Mucosa of stomach (tissue), 1 donor: ENCODE data around the gene SRPK1.
"Not testable (repeated sequence)": the region's sequence is repeated elsewhere in the genome, so short reads cannot be mapped to it uniquely, and the experiment has no call there.

ENCODE experiments used
- H3K27me3 ChIP-seq: one replicate; pipeline ENCODE4 v1.7.0; 2013; ENCODE audit warnings: mild to moderate bottlenecking, low read length; ENCODE audit not compliant: control insufficient read depth, insufficient read depth
- H3K36me3 ChIP-seq: one replicate; pipeline ENCODE4 v1.7.0; 2013; ENCODE audit warnings: low read length; ENCODE audit not compliant: control insufficient read depth, insufficient read depth
- H3K4me1 ChIP-seq: one replicate; pipeline ENCODE4 v1.7.0; 2013; ENCODE audit warnings: mild to moderate bottlenecking, low read length; ENCODE audit not compliant: control insufficient read depth, insufficient read depth
- H3K4me3 ChIP-seq: one replicate; pipeline ENCODE4 v1.7.0; 2013; ENCODE audit warnings: low read length
- H3K9ac ChIP-seq: one replicate; pipeline ENCODE4 v1.7.0; 2013; ENCODE audit warnings: mild to moderate bottlenecking, low read length, moderate library complexity
- H3K9me3 ChIP-seq: one replicate; pipeline ENCODE4 v1.7.0; 2013; ENCODE audit warnings: mild to moderate bottlenecking, low read length, moderate library complexity; ENCODE audit not compliant: control insufficient read depth
- donor health status: Pancreatic carcinoma.

SRPK1 gene

GRCh38 chr6:35945650-35946025, 24.7 kb upstream of the SRPK1 start:
- Histone ChIP-seq H3K9me3 (no peaks in the 10 kb centered on the region), H3K27me3 (no peaks in the 10 kb centered on the region), H3K36me3 (no peaks in the 10 kb centered on the region)

DNA sequence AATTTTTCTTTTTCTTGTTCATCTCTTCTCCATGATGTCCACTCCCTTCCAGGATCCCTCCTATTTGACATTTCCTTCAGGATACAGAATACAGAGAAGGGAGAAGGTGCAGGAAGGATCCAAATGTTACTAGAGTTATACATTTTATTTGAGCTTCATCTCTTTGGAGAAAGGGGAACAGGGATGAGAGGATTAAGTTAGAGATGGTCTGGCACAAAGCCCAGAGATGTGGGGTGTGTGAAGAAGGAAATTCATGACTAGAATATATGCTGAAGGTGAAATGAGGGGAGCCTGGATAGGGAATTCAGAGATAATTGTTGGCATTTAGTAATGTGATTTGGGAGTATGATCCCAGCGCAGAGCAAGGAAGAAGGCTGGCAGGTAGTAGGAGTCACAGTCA, 22.5 kb upstream of the SRPK1 start:
- H3K36me3 ChIP-seq: no peaks in the 10 kb centered on the region
- H3K9ac ChIP-seq: no peak overlapping the region
- H3K27me3 ChIP-seq: no peaks in the 10 kb centered on the region
- H3K4me3 ChIP-seq: no peak overlapping the region
- H3K9me3 ChIP-seq: no peaks in the 10 kb centered on the region
- H3K4me1 ChIP-seq: no peaks in the 10 kb centered on the region

More at GRCh38 chr6:35945650-35946025, 24.7 kb upstream of the SRPK1 start:
- no peaks in the 10 kb centered on the region for H3K4me1 ChIP-seq
- H3K9ac ChIP-seq: no peak overlapping the region
- no peak overlapping the region for H3K4me3 ChIP-seq

DNA sequence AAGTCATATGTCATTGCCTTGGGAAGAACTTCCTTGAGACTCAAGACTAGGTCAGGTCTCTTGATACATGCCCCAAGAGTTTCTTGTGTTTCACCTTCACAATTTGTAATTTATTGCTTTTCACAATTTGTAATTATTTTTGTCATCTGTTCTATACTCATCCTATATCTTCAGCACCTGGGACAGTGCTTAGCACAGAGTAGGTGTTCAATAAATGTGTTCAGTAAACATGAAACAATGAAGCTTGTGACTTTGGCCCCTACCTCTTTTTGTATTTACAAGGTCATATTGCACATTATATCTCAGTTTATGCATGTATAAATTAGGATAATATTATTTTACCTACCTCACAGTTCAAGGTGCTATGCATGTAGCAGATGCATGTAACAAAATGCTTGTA, 21.5 kb upstream of the SRPK1 start:
- no peak overlapping the region for H3K9ac ChIP-seq
- no peak overlapping the region for H3K4me3 ChIP-seq
- H3K4me1 ChIP-seq: no peaks in the 10 kb centered on the region
- no peaks in the 10 kb centered on the region for H3K9me3 ChIP-seq
- H3K27me3 ChIP-seq: no peaks in the 10 kb centered on the region
- H3K36me3 ChIP-seq: no peaks in the 10 kb centered on the region

DNA sequence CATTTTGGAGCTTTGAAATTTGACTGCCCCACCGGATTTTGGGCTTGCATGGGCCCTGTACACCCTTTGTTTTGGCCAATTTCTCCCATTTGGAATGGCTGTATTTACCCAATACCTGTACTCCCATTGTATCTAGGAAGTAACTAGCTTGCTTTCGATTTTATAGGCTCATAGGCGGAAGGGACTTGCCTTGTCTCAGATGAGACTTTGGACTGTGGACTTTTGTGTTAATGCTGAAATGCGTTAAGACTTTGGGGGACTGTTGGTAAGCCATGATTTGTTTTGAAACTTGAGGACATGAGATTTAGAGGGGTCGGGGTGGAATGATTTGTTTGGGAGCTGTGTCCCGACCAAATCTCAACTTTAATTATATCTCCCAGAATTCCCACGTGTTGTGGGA, 20.3 kb upstream of the SRPK1 start:
- not testable (repeated sequence) for H3K4me3 ChIP-seq, H3K36me3 ChIP-seq, H3K27me3 ChIP-seq, H3K9ac ChIP-seq, H3K4me1 ChIP-seq, H3K9me3 ChIP-seq

DNA sequence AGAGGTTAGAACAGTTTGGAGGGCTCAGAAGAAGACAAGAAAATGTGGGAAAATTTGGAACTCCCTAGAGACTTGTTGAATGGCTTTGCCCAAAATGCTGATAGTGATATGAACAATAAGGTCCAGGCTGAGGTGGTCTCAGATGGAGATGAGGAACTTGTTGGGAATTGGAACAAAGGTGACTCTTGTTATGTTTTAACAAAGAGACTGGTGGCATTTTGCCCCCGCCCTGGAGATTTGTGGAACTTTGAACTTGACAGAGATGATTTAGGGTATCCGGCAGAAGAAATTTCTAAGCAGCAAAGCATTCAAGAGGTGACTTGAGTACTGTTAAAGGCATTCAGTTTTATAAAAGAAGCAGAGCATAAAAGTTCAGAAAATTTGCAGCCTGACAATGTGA, 19.1 kb upstream of the SRPK1 start:
- not testable (repeated sequence) for H3K9ac ChIP-seq, H3K4me1 ChIP-seq, H3K4me3 ChIP-seq, H3K27me3 ChIP-seq, H3K36me3 ChIP-seq, H3K9me3 ChIP-seq

DNA sequence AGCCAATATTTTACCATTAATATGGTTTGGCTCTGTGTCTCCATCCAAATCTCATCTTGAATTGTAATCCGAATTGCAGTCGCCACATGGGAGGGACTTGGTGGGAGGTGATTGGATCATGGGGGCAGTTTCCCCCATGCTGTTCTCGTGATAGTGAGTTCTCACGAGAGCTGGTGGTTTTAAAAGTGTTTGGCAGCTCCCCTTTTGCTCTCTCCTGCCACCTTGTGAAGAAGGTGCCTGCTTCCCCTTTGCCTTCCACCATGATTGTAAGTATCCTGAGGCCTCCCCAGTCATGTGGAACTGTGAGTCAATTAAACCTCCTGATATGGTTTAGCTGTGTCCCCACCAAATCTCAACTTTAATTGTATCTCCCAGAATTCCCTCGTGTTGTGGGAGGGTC, 18.4 kb upstream of the SRPK1 start:
- H3K4me1 ChIP-seq, H3K4me3 ChIP-seq, H3K9ac ChIP-seq, H3K9me3 ChIP-seq, H3K27me3 ChIP-seq, H3K36me3 ChIP-seq: not testable (repeated sequence)

DNA sequence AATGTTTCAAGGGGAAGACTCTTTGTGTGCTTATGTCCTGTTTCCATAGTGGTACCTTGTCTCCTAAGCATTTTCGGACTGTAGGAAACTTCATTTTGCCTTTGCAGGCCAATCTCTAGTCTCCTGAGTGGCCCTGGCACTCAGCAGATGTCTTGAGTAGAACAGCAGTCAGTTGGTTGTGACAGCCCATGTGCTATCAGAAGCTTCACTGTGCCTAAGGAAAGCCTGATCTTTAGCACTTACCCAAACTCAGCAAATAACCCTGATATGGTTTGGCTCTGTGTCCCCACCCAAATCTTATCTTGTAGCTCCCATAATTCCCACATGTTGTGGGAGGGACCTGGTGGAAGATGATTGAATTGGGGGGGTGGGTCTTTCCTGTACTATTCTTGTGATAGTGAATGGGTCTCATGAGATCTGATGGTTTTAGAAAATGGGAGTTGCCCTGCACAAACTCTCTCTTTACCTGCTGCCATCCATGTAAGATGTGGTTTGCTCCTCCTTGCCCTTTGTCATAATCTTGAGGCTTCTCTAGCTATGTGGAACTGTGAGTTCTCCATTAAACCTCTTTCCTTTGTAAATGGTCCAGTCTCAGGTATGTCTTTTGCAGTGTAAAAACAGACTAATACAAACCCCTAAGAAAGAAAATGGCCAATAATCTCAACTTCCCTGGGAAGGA, 15.9 kb upstream of the SRPK1 start:
- no peaks in the 10 kb centered on the region for H3K36me3 ChIP-seq
- H3K4me3 ChIP-seq: no peak overlapping the region
- no peaks in the 10 kb centered on the region for H3K4me1 ChIP-seq
- H3K9ac ChIP-seq: no peak overlapping the region
- H3K27me3 ChIP-seq: no peaks in the 10 kb centered on the region
- H3K9me3 ChIP-seq: no peaks in the 10 kb centered on the region

DNA sequence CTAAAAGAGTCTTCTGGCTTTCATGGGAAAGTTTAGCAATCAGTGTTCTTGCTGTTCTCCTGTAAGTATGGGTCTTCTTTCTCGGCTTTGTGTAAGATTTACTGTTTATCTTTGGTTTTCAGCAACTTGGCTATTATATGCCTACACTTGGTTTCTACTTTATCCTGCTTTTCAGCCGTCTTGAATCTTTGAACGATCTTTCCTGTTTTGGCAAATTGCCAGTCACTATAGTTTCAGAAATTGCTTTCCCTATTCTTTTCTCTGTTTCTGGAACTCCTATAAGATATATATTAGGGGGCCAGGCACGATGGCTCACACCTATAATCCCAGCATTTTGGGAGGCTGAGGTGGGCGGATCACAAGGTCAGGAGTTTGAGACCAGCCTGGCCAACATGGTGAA, 14.6 kb upstream of the SRPK1 start:
- Histone ChIP-seq H3K36me3 (no peaks in the 10 kb centered on the region), H3K4me3 (no peak overlapping the region), H3K27me3 (no peaks in the 10 kb centered on the region), H3K9me3 (no peaks in the 10 kb centered on the region), H3K4me1 (no peaks in the 10 kb centered on the region), H3K9ac (no peak overlapping the region)

DNA sequence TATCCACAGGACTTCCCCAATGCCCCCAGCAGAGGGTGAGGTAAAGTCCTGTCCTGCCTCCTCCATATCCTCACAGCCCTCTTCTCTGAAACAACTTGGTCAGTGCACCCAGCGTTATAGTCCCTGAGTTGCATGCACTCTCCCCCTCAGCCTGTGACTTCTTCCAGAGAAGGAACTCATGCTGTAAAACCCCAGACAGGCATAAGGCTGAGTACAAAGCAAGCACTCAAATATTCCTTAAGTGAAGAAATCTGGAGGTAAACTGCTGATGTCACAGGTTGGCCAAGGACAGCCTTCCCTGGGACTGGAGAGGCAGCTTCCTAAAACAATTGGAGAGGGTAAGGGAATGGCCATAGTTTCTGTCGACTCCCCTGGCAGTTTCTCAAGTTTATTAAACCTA, 12.9 kb upstream of the SRPK1 start:
- Histone ChIP-seq H3K36me3 (no peaks in the 10 kb centered on the region), H3K4me1 (no peaks in the 10 kb centered on the region), H3K9me3 (no peaks in the 10 kb centered on the region), H3K27me3 (no peaks in the 10 kb centered on the region), H3K4me3 (no peak overlapping the region), H3K9ac (no peak overlapping the region)

DNA sequence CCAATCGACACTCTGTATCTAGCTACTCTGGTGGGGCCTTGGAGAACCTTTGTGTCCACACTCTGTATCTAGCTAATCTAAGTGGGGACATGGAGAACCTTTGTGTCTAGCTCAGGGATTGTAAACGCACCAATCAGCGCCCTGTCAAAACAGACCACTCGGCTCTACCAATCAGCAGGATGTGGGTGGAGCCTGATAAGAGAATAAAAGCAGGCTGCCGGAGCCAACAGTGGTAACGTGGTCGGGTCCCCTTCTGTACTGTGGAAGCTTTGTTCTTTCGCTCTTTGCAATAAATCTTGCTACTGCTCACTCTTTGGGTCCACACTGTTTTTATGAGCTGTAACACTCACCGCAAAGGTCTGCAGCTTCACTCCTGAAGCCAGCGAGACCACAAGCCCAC, 11.0 kb upstream of the SRPK1 start:
- not testable (repeated sequence) for H3K4me3 ChIP-seq, H3K36me3 ChIP-seq, H3K9ac ChIP-seq, H3K9me3 ChIP-seq, H3K27me3 ChIP-seq, H3K4me1 ChIP-seq

DNA sequence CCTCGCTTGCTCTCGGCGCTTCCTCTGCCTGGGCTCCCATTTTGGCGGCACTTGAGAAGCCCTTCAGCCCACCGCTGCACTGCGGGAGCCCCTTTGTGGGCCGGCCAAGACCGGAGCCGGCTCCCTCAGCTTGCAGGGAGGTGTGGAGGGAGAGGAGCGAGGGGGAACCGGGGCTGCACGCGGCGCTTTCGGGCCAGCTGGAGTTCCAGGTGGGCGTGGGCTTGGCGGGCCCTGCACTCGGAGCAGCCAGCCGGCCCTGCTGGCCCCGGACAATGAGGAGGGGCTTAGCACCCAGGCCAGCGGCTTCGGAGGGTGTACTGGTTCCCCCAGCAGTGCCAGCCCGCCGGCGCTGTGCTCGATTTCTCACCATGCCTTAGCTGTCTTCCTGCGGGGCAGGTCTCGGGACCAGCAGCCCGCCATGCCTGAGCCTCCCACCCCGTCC, 10.2 kb upstream of the SRPK1 start:
- no peaks in the 10 kb centered on the region for H3K36me3 ChIP-seq
- H3K9ac ChIP-seq: no peak overlapping the region
- H3K4me3 ChIP-seq: no peak overlapping the region
- no peaks in the 10 kb centered on the region for H3K9me3 ChIP-seq
- H3K4me1 ChIP-seq: no peaks in the 10 kb centered on the region
- no peaks in the 10 kb centered on the region for H3K27me3 ChIP-seq

DNA sequence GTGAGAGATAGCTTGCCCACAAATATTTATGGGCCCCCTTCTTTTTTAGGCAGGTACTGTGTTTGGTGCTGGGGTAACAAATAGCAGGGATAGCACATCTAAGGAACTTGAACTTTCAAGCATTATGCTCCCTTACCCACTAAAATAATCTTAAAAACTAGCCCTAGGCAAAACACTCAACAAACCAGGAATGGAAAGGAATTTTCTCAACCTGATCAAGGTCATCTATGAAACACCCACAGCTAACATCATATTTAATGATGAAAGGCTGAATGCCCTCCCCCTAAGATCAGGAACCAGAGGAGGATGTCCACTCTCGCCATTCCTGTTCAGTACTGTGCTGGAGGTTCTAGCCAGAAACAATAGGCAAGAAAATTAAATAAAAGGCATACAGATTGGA, 8.7 kb upstream of the SRPK1 start:
- no peak overlapping the region for H3K9ac ChIP-seq
- no peaks in the 10 kb centered on the region for H3K27me3 ChIP-seq
- no peak overlapping the region for H3K4me3 ChIP-seq
- no peaks in the 10 kb centered on the region for H3K9me3 ChIP-seq
- H3K4me1 ChIP-seq: no peaks in the 10 kb centered on the region
- H3K36me3 ChIP-seq: no peaks in the 10 kb centered on the region

- Histone ChIP-seq H3K4me3 (no peak overlapping the region), H3K36me3 (no peaks in the 10 kb centered on the region), H3K9me3 (no peaks in the 10 kb centered on the region), H3K27me3 (no peaks in the 10 kb centered on the region), H3K9ac (no peak overlapping the region), H3K4me1 (peaks cover 4% of the 10 kb centered on the region)
Measured at GRCh38 chr6:35926509-35927215, 5.8 kb upstream of the SRPK1 start.
